ENCODE measurements around the gene FGF18.

- no peak for TF ChIP-seq CTCF (IDR thresholded peaks at IDR 0.05)
- no peak for TF ChIP-seq EZH2 (IDR thresholded peaks at IDR 0.05)
- no peak for TF ChIP-seq EZH2phosphoT487 (IDR thresholded peaks at IDR 0.05)
Measured at GRCh38 chr5:171433352-171433698, 13.9 kb downstream of the FGF18 start.

Measured in neural progenitor cell (in vitro differentiated cells).